GM18499 (cell line): ENCODE data around the gene PXDN.

Experiments
- ATAC-seq: cut with Tn5 transposase; IDR thresholded peaks from one replicate; pipeline ENCODE4 v1.9.1; 2021; ENCODE audit warnings: moderate number of reproducible peaks; ENCODE audit not compliant: insufficient read depth, unreplicated experiment

The PXDN gene

DNA sequence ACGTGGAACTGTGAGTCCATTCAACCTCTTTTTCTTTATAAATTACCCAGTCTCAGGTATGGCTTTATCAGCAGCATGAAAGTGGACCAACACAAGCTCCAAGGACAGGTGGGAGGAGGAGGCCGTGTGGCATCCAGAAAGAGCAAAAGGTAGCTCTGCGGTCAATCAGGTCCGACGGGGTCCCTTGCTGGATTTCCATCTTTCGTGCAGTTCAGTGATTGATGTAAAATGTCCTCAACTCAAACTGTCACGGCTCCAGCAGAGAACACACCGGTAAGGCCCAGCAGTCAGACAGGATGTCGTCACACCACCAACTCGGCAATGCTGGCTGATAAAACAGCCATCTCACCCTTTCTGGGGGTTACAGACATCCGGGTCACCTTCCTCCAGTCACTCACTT lies 123.3 kb downstream of the PXDN start:
- no peak for ATAC-seq

DNA sequence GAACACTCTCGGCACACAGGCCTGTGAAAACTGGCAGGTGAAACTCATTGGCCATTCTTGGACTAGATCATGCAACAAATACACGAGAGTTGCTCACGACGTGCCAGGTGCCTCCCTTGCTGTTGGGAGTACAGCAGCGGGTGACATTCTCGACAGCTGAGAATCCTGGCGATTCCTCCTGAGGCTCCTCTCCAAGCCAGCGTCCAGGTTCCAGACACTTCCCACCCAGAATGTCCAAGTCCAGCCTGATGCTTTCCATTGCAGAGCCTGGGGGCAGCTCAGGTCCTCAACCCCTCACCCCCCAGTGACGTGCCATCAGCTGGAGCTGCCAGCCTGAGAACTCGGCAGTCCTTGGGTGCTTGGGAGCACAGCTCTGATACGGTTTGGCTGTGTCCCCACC lies 124.2 kb downstream of the PXDN start:
- no peak for ATAC-seq

DNA sequence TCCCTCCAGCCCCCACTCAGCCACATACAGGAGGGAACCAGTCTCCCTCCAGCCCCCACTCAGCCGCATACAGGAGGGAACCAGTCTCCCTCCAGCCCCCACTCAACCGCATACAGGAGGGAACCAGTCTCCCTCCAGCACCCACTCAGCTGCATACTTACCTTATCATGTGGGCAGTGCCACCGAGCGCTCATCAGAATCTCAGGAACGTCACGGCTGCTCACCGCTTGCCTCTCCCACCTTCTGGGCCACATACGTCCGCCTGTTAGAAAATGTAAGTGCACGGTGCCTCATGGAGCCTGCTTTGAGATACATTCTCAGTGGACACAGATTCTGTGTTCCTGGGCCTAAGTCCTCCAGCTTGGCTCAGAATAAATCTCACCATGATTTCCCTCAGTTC lies 124.8 kb downstream of the PXDN start:
- no peak for ATAC-seq

DNA sequence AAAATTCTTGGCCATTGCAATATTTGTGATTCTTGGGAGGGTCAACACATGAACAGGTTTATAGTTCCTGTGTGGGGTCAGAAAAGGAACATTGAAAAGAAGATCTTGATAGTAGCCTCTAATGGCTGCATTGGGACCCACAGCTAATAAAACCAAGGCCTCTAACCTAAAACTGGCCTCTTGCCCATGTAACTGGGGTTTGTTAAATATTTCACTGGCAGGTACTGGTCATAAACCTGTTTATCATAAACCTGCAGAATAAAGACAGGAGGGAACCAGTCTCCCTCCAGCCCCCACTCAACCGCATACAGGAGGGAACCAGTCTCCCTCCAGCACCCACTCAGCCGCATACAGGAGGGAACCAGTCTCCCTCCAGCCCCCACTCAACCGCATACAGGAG lies 125.3 kb downstream of the PXDN start:
- no peak for ATAC-seq

DNA sequence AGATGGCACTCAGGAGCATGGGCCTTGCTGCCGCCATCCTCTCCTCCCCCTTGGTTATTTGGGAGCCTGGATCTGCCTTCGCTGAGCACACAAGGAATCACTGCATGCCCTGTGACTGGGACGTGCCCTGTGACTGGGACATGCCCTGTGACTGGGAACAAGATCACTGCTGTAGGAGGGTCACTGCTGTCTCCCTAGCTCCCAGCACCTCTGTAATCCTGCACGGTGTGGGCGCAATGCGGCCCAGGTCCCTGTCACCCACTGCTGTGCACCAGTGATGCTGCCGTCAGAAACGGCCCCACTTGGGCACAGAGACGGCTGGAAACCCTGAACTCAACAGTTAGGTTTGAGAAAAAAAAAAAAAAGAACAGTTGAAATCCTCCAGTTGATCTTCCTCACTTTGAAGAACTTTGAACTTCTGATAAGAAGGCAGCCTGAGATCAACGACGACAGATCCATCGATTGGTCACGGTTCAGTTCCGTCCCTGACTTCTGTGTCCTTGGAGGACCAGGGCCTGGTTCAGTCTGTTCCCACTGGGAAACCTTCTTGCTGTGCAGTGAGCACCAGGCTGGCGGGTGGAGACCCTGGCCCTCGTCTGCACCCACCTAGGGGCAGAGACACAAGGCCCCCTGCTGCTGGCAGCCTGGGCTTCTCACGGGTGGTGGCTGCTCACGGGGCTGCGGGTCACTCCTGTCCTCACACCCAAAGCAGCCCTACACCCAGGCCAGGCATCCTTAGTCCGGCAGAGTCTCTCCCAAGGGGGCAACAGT lies 125.9 kb downstream of the PXDN start:
- ATAC-seq: no peak

DNA sequence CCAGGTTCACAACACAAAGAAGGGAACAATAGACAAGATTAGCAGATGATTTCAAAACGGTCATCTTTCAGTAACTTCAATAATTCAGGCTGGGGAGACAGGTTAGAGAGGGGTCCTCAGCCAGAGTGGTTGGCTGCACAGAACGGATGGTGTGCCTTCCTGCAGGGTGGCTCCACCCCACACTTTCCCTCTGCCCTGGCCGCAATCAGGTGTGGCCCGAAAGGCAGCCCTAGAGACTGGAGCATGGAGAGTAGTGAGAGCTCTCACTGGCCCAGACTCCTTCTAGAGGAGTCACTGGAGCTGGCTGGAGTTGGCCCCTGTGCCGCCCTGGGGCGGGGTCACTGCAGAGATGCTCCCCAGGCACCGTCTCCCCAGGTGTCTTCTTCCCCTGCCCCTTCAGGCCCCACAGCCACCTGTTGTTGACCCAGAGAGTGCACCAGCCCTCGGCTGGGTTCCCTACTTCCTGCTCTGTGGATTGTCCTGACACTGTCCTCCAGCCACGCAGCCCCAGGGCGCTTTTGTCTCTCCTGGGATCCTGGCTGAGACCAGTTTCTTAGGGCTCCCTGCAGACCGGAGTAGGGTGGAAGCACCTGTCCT lies 126.8 kb downstream of the PXDN start:
- no peak for ATAC-seq

DNA sequence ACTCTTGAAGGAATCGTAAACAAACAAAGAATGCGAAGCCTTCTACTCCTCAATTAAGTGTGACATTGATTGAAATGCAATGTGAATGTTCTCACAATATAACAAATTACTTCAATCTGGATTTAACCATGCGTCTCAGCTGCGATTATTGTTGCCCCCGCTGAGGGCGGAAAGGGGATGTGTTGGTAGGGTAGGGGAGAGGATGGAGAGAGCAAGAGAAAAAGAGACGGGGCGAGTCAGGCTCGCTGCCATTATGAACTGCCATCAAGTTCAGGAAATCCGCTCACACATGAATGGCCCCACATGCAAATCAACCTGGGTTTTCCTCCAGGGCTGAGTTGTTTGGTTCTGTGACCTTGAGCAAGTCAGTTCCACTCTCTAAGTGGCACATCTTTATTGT lies 129.8 kb downstream of the PXDN start:
- ATAC-seq: peak; percentile 96

DNA sequence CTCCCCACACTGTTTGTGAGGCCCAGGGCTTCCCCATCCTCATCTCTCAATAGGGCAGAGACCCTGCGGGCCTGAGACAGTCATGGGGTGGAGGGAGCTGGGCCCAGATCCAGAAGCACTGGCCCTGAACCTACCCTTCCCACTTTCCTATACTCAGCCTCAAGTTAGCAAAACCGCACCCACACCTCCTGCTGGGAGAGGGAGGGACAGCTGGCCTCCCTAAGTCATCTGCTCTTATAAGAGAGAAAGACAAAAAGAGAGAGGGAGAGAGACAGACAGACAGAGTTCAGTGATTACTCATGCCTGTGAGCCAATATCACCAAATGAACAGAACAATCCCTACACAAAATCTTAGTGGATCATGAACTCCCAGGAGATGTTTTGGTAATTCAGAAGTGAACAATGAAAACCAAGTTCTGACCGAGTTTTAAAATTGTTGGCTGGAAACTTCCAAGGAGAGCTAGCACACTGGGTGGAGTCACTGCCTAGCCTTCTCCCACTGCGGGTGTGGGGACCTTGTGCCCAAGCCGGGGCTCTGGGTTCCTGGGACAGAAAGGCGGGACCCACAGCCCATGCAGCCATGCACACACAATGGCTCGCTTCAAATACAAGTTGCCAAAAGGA lies 130.5 kb downstream of the PXDN start:
- ATAC-seq: no peak

DNA sequence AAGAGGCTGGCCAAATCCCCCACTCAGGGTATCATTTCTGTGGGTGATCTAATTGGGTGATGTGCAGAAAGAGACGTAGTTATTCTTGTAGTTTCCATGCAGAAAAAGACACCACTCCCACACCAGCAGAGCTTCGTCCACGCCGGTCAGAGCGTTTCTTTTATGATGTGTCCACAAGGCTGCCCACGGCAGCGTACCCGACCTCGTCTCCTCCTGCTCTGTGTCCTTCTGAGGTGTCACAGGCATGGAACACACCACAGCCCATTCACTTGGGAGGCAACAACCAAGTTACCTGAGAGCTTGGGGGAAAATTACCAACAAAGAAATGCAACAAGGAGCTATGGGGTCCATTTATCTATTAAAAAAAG lies 131.3 kb downstream of the PXDN start:
- ATAC-seq: no peak

DNA sequence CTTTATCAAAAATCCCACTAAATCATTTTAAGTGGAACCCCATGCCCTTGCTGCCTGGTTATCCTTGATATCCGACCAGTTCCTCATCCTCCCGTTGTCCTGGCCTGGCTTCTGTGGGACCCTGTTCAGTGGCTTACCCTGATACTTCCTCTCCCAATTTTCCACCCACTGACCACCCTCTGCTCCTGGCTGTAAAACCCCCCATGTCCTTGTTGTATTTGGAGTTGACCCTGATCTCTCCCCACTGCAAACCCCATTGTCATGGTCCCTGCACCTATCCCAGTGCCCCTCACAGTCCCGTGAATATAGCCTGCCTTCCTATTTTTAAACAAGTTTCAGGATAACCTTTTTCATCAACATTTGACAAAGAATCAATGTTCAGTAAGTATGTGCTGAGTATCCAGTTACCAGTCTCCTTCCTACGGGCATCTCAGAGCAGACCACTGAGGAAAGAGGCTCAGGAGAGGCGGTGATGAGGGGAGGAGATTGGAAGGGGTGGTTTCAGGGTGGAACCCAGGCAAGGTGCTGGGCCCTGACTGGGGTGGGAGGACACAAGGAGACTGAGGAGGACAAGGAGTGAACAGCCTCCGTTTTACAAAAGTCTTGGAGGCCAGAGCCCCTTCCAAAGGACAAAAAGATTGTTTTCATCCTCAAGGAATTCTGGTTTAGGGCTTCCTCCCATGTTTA lies 131.8 kb downstream of the PXDN start:
- no peak for ATAC-seq

DNA sequence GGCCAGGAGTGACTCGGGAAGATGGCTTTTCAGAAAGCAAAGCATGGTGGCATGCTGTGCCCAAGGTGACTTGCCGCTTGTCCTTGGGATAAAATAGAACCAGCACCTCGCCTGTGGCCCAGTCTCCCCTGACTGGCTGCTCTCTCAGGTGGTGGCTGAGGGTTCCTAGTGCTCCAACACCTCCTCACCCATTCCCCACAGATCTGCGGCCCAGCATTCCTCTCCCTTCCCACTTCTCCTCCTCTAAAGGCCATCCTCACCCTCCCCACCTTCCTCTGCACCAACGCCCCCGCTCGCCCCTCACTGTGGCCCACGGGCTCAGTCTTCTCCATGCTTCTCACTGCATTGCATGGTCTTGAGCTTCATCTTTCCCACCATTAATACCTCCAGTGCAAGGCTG lies 132.4 kb downstream of the PXDN start:
- ATAC-seq: no peak

DNA sequence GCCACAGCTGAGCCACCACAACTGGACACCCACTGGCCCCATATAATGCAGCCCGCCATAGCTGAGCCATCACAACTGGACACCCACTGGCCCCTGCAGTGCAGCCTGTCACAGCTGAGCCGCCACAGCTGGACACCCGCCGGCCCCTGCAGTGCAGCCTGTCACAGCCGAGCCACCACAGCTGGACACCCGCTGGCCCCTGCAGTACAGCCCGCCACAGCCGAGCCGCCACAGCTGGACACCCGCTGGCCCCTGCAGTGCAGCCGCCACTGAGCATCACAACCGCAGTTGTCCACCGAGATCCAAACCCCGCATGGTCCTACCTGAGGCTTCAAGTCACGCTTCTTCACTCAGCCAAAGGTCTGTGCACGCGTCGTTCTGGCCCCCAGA lies 134.2 kb downstream of the PXDN start:
- no peak for ATAC-seq

DNA sequence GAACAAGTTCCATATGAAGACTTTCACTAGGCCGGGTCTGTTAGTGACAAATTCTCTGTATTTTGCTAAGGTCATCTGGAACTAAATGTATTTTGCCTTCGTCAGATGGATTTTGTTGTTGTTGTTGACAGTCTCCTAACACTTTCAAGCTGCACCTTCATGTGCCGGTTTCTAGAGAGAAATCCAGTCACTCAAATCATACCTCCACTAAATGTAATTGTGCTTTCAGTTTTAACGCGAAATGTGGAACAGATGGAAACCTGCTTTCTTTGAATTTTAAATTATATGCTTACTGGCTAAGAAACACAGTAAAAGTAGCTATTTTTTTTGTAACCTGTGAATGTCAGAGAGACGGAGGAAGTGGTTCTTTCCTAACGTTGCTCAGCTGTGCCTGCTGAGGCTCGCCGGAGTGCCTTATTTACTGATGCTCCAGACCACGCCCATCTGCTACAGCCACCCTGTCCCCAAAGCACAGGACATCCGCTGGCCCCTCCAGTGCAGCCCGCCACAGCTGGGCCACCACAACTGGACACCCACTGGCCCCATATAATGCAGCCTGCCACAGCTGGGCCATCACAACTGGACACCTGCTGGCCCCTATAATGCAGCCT lies 134.7 kb downstream of the PXDN start:
- ATAC-seq: no peak

DNA sequence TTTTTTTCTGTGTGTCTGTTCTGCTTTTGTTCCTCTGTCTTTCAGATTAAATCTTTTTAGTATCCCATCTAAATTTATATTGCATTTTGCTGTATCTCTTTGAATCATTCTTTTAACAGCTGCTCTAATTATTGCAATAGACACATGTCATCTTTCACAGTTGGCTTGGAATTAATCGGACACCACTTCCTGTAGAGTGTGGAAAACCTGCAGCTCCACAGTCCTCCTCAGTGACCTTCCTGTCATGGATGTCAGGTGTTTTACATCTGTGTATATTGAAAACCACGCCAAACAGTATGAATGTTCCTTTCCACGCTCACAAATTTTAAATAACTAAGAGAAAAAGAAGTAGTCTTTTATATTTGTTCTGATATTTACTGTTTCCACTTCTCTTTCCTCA lies 135.3 kb downstream of the PXDN start:
- no peak for ATAC-seq

DNA sequence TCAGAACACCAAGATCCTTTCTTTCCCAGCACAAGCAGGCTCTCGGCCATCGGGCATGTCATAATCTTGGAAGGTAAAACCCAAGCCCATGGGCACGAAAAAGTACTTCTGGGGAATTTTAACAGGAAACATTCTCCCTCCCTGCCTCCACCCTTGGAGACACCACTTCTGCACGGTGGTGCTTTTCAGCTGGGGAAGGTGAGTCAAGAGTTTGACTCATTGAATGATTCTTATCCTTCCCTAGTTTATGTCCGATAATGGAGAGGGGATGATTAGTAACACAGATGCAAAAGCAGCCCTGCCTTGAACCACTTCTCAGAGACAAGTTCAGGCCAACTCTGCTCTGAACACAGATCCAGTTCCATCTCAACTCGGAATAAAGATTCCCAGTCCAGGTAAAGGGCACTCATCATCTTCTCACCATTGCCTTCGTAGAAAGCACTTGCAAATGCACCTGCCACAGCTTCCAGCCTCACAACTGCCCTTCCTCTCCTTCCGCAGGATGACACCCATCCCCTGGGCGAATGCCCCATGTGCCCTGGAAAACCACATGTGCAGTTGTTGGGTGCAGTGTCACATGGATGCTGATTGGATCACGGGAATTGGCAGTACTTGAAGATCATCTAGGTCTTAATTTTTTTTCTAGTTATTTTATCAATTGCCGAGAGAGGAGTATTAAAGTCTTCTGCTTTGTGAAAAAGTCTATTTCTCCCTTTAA lies 136.2 kb downstream of the PXDN start:
- no peak for ATAC-seq

DNA sequence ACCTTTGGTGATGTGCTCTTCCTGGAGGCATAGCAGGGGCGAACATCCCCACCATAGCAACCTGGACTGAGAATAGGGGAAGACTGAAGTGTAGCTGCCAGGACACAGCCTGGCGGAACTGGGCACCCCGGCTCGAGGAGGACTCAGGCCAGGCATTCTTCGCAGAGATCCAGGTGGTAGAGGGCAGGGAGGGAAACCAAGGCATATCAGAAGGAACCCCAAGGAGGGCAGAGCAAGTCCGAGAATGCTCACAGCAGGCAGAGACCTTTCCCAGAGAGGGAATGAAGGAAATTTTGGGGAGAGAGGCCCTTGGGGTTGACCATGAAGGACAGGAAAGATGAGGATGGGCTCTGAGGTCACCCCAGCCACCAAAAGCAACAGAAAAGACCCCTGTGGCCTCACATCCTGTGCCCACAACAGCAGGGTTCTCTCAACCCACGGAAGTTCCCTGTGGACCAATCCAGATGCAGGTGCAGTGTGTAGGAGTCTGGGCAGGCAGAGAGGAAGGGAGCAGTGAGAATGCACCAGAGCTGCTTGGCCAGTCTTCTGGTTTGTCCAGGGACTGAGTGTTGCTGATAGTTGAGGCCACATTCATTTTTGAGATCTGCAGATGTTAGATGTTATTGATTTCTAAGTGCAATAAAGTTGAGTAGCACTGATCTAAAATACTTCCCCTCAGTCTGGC lies 136.9 kb downstream of the PXDN start:
- no peak for ATAC-seq

DNA sequence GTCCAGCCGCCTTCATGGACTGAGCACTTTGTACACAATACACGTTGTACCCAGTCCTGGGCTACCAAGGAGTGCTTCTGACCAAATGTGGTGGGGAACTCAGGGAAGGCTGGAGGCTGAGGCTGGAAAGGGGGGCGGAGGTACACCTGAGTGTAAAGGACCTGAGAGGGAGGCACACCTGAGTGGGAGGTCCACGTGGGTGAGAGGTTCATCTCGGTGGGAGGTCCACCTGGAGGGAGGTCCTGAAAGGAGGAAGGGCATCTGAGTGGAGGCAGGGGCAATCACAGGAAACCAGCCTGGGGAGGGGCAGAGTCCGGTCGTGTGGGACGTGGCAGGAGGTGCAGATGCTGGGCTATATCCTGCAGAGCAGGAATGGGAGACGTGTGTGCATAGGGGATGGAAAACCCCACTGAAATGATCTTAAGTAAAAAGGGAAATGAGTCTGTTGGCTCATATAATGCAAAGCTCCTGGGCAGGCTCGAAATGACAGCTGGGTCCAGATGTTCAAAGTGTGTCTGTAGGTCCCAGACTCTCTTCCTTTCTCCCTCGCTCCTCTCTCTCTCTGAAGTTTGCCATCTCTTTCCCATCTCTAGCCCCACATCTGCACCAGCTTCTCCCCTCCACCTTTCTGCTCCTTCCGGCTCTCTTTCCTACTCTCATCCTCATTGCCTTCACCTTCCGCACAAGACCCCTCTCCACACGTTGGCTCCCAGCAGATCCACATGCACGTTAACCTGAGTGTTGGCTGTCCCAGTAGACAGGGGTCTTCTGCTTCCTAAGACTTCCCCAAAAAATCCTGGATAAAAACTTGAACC lies 137.7 kb downstream of the PXDN start:
- no peak for ATAC-seq

DNA sequence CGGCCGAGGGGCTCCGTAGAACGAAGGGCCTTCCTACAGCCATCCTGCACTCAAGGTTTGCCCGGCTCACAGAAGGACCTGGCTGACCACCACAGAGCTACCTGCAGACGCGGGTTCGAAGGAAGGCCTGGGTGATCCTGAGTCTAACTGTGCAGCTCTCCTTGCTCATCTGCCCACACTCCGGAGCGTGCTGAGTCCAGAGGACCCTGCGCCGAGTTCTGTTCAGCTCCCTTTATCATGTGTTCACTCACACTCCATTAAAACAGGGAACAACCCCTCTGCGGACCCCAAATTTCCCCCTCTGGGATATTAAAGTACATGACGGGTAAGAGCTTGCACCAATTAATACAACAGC lies 138.3 kb downstream of the PXDN start:
- no peak for ATAC-seq
